NB4 (cell line): ENCODE measurements around the gene LUM.

Experiments used
- MYC ChIP-seq: IDR thresholded peaks from 2 replicates; pipeline ENCODE4 v1.6.1; 2011; ENCODE audit warnings: low read depth, low read length
- POLR2A ChIP-seq: IDR thresholded peaks from 2 replicates; pipeline ENCODE4 v1.6.1; 2011; ENCODE audit warnings: mild to moderate bottlenecking; ENCODE audit not compliant: insufficient read length; ENCODE audit errors: extremely low read depth
- TF ChIP-seq, protein P1 (sequence below): IDR thresholded peaks from one replicate; pipeline ENCODE4 v1.5.1; 2012; ENCODE audit warnings: low read depth, low read length
- TF ChIP-seq, protein P2 (sequence below): IDR thresholded peaks from 2 replicates; pipeline ENCODE4 v1.6.1; 2011; ENCODE audit warnings: low read depth, low read length

GRCh38 chr12:91109148-91109564 lies 2.1 kb downstream of the LUM start:
- TF ChIP-seq, protein P1, sequence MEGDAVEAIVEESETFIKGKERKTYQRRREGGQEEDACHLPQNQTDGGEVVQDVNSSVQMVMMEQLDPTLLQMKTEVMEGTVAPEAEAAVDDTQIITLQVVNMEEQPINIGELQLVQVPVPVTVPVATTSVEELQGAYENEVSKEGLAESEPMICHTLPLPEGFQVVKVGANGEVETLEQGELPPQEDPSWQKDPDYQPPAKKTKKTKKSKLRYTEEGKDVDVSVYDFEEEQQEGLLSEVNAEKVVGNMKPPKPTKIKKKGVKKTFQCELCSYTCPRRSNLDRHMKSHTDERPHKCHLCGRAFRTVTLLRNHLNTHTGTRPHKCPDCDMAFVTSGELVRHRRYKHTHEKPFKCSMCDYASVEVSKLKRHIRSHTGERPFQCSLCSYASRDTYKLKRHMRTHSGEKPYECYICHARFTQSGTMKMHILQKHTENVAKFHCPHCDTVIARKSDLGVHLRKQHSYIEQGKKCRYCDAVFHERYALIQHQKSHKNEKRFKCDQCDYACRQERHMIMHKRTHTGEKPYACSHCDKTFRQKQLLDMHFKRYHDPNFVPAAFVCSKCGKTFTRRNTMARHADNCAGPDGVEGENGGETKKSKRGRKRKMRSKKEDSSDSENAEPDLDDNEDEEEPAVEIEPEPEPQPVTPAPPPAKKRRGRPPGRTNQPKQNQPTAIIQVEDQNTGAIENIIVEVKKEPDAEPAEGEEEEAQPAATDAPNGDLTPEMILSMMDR, result peak; percentile 92
- TF ChIP-seq POLR2A, result no peak
- TF ChIP-seq, protein P2, sequence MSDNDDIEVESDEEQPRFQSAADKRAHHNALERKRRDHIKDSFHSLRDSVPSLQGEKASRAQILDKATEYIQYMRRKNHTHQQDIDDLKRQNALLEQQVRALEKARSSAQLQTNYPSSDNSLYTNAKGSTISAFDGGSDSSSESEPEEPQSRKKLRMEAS, result peak; percentile 83
- no peak for TF ChIP-seq MYC
